A172 (cell line): ENCODE data around the gene TUBGCP6. TPM values are rescaled to one million over a fixed set of nuclear protein-coding genes. Genes with fewer than 3 reads are reported as not detected.

Experiments used
- DNase-seq: peaks from one replicate; pipeline ENCODE4 v3.0.0-alpha.2; 2015; ENCODE audit warnings: low spot score
- total RNA-seq: library from RNA; depleted of rRNA; stranded (reverse); fragments of >200 nt; shearing (Covaris generic); gene quantifications from 2 replicates; pipeline ENCODE4 v1.2.3, GENCODE V29; 2014

The TUBGCP6 gene
- total RNA-seq, 1 experiment from 2014 or later = 10.6 TPM

DNA sequence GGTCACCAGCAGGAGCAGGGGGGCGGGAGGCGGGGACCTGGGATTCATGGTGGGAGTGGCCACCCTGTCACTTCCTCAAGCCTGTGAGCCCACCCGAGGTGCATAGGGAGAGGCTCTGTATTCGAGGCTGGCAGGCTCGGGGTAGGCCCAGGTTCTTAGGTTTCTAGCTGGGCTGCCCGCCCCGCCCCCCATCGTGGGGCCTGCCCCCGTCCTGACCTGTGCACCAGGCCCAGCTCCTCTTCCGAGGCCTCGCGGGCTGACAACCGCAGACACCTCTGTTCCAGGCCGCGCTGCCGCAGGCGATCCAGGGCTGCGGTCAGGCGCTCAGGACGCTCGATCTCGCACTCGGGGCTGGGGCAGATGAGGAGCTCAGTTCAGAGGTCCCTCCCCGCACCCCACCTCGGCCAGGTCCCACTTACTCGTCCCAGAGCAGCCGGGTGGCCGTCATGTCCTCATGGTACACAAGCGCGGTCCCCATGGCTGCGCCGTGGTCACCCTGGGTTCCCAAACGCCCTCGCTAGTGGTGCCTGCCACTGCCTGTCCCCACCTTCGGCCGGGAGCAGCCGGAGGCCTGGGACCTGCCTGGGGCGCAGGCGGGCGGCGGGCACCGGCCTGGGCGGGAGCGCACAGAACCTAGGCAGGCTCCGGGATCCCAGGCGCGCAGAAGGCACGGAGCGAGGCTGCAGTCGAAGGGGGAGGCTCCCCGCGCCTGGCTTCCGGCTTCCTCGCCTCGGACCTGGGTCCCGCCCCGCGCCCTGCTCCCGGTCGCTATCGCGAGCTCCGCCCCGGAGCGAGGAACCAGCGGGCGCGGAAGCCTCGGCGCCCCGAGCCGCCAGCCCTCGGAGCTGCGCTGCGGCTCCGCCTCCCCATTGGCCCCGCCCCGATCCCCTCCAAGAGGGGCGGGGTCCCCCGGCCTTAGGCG, 6.0 kb upstream of the TUBGCP6 start, which contains the start of gene HDAC10:
TSS of gene HDAC10 (minus strand) at position 711 of the 922 bp plus-strand sequence. CDS start at position 478, 233 bp downstream.
- no peak for DNase-seq

- no peak for DNase-seq
Observed at GRCh38 chr22:50250249-50250554, 5.4 kb upstream of the TUBGCP6 start.

- DNase-seq = no peak
Observed at GRCh38 chr22:50249341-50250248, 4.8 kb upstream of the TUBGCP6 start.

DNA sequence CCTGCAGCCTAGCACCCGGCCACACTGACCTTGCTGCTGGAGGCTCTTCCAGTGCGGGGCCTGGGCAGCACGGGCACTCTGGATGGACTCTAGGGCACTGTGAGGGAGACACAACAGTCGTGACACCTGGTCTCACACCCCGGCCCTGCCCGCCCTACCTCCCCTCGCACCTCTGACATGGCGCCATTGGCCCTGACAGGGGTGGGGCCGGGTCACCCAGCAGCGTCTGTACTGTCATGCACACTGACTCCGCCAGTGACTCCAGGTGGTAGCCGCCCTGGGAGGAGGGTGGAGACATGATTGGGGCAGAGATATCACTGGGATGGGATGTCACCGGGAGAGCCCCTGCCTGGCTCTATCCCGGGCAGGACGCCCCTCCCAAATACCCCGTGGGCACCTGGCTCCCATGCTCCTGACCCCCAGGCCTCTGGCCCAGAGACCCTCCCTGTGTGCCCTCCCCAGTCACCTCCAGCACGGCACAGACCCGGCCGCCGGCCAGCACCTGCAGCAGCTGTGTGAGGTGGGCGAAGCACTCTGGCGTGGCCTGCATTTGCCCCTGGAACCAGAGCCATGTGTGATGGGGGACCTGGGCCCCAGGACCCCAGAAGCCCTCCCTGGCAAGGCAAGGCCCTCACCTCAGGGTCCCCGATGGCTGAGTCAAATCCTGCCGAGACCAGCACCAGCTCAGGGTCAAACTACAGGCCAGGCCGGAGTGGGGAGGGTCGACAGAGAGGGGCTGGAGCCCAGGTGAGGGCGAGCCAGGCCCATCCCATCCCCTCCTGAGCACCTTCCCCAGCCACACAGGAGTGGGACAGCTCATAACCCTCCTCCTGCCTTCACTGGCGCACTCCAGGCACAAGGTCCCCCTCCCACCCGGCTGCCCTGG, 3.6 kb upstream of the TUBGCP6 start:
- DNase-seq = no peak

- DNase-seq = no peak
Observed at GRCh38 chr22:50247748-50248147, 2.9 kb upstream of the TUBGCP6 start.

DNA sequence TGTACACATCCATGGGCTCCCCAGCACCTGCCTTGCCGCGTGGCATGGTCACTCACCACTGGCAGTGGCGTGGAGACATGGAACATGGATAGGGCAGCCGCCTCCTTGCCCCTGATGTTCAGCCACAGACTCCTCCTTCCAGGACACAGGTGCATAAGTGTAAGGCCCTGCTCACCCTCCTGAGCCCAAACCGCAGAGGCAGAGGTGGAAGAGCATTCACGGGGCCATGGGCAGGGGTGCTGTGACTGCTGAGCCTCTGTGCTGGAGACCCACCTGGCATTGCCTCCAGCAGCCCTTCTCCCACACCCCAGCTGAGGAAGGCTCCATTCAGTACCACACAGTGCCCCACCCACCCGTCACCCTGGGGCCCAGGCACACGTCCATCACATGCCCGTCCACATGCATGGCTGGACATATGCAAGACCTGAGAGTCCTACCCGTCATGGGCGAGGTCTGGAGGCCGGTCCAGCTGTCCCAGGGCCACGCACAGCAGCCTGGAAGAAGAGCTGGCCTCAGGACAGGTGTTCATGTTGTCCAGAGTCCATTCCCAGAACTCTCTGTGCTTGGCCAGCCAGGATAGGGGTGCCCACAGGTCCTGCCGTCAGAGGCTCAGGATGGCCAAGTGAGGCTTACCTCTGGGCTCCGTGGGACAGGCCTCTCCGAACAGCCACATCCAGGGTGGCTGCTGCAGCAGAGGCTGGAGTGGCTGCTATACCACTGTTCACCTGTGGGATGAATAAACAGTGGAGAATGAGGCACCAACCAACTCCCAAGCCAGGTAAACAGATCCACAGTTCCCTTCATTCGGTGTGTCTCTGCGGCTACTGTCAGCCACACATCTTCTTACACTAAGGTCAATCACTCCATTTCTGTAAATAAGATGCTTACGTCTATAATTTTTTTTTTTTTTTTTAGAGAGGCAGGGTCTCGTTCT, 1.7 kb upstream of the TUBGCP6 start:
- DNase-seq = no peak

DNA sequence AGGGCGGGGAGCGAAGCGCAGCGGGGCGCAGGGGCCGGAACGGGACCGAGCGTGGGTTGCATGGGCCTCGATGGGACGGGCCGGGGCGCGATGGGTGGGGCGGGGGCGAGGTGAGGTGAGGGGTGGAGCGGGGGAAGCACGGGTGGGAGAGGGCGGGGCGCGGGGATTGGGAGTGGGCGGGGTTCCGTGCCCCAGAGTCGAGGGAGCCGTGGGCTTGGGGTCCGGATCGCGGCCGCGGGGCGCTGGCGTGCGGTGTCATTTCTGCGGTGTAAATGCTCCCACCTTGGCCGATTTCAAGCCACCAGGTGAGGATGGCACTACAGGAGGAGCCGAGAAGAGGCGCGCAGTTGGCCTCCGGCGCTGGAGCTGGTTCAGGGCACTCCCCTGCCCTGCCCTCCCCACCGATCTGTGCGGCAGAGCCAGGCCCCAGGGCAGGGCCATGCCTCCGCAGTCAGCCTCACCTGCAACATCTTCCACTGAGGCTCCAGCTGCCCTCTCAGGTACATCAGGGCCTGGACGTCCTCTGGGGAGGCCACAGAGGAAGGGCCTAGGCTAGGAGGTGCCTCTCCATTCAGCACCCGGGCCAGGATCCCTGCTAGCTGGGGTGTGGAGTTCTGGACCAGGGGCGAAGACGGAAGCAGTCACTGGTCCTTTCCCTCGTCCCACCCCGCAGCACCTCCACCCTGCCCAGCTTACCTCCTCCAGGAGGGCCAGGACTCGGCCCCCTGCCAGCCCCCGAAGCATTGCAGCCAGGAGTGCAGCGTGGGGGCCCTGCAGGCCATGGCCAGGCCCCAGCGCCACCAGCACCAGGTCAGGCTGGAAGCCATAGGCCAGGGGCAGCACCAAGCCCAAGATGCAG, 620 bp upstream of the TUBGCP6 start:
- DNase-seq = no peak

GRCh38 chr22:50243685-50244419, 971 bp downstream of the TUBGCP6 start:
- no peak for DNase-seq

GRCh38 chr22:50242406-50242949, 2.3 kb downstream of the TUBGCP6 start:
- no peak for DNase-seq

GRCh38 chr22:50238755-50239154, 6.1 kb downstream of the TUBGCP6 start:
- no peak for DNase-seq

DNA sequence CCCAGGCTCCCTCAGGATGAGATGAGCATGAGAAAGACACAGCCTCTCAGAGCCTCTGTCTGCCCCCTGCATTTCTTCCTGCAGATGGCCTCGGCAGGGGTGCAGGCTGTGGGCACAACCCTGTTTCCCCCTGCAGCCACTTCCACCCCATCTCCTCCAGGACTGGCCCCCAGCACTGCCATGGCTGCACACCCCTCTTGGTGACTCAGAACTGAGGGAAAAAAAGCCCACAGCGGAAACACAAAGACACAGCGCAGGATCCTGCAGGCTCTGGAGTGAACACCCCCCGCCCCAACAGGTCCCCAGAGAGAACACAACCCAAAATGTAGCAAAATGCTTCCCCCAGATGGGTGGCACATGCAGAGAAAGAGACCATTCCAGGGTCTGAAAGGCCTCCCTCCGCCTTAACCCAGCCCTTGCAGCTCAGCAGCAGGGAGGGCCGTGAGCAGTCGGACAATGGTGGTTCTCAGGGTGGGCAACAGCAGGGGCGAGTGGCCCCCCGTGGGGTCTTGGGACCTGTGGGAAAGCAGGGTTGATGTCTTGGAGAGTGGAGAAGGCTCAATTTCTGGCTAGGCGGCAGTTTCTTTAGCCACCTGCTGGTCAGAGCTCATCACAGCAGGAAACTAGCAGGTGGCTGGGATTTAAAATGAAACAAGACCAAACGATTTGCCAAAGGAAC, 8.0 kb downstream of the TUBGCP6 start:
- no peak for DNase-seq

DNA sequence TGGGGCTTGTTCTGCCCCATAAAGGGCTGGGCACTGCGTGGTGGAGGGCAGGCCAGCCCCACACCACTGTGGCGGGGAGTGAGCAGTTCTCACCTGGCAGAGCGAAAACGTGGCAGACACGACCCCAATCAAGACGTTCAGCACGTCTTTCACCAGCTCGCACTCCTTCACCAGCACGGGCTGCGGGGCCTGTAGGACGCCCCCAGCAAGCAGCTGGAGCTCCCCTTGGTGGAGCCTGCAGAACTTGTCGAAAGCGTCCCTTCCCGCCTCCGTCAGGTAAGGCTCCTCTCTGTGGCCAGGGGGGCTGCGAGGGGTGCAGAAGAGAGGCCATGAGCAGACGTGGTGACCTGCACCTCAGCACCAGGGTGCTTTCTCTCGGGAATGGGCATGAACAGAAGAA, 11.6 kb downstream of the TUBGCP6 start:
- no peak for DNase-seq

DNA sequence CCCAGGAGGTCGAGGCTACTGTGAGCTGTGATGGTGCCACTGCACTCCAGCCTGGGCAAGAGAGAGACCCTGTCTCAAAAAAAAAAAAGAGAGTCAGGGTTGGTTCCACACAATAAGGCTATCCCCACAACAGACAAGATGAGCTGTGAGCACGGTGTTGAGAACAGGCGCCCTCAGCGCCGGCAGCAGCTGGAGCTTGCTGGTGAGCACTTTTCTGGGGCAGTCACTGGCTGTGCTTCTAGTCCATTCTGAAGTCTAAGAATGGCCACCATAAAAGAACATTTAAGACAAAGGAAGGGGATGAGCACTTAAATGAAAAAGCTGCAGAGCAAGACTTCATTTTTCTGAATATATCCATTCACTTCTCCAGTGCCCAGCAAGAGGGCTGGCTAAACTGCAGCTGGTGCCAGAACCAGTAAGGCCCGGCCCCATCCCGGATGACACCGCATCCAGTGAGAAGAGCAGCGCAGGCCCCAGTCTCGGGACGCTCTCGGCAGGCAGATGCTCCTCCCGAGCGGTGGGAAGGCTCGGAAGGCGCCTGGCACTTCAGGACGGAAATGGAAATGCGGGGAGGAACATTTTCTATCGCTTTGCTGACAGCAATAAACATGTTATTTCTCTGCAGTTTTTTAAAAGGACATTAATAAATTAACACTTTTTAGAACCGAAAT, 12.2 kb downstream of the TUBGCP6 start:
- DNase-seq = no peak

- DNase-seq = no peak
Observed at GRCh38 chr22:50229370-50229769, 15.5 kb downstream of the TUBGCP6 start.

GRCh38 chr22:50228366-50228765, 16.5 kb downstream of the TUBGCP6 start:
- no peak for DNase-seq

GRCh38 chr22:50227579-50228215, 17.1 kb downstream of the TUBGCP6 start:
- DNase-seq = no peak

- no peak for DNase-seq
Observed at GRCh38 chr22:50226875-50227165, 18.0 kb downstream of the TUBGCP6 start.
